ENCODE results near the gene SNX8.
"Not testable (repeated sequence)": the region's sequence is repeated elsewhere in the genome, so short reads cannot be mapped to it uniquely, and the experiment has no call there.

The SNX8 gene

GRCh38 chr7:2314209-2314955, at the start of gene SNX8:
SNX8 (minus strand) TSS chr7:2314441; CDS start chr7:2314421, 20 bp downstream.
- peak; percentile 91 to 95 (median 93) for DNase-seq (ENCODE audit: low read depth in 3 of 3)

GRCh38 chr7:2362385-2363088, 48.3 kb upstream of the SNX8 start:
- no peak for DNase-seq (ENCODE audit: low read depth in 3 of 3)

GRCh38 chr7:2360796-2361195, 46.6 kb upstream of the SNX8 start:
- no peak for DNase-seq (ENCODE audit: low read depth in 3 of 3)

- DNase-seq (ENCODE audit: low read depth in 3 of 3), result no peak
Observed at GRCh38 chr7:2359610-2360009, 45.4 kb upstream of the SNX8 start.

- no peak for DNase-seq (ENCODE audit: low read depth in 3 of 3)
Observed at GRCh38 chr7:2358968-2359527, 44.8 kb upstream of the SNX8 start.

GRCh38 chr7:2357571-2357970, 43.3 kb upstream of the SNX8 start:
- DNase-seq (ENCODE audit: low read depth in 3 of 3), result no peak

- no peak for DNase-seq (ENCODE audit: low read depth in 3 of 3)
Observed at GRCh38 chr7:2357165-2357564, 42.9 kb upstream of the SNX8 start.

GRCh38 chr7:2355705-2356008, 41.4 kb upstream of the SNX8 start:
- no peak for DNase-seq (ENCODE audit: low read depth in 3 of 3)

- peak in 1 of 3 donors; percentile 11 for DNase-seq (ENCODE audit: low read depth in 3 of 3)
Observed at GRCh38 chr7:2354939-2355704, 40.9 kb upstream of the SNX8 start.

GRCh38 chr7:2354186-2354938, 40.1 kb upstream of the SNX8 start, which contains the start of gene EIF3B:
EIF3B (plus strand) TSS chr7:2354827; CDS start chr7:2354922, 95 bp downstream.
- DNase-seq (ENCODE audit: low read depth in 3 of 3), result peak; percentile 80 to 84 (median 80)

- DNase-seq (ENCODE audit: low read depth in 3 of 3), result peak; percentile 81 to 88 (median 83)
Observed at GRCh38 chr7:2353936-2354185, 39.6 kb upstream of the SNX8 start.

GRCh38 chr7:2353113-2353935, 39.1 kb upstream of the SNX8 start:
- no peak for DNase-seq (ENCODE audit: low read depth in 3 of 3)

- no peak for DNase-seq (ENCODE audit: low read depth in 3 of 3)
Observed at GRCh38 chr7:2350861-2351260, 36.6 kb upstream of the SNX8 start.

- no peak for DNase-seq (ENCODE audit: low read depth in 3 of 3)
Observed at GRCh38 chr7:2350055-2350454, 35.8 kb upstream of the SNX8 start.

- DNase-seq (ENCODE audit: low read depth in 3 of 3), result not testable (repeated sequence)
Observed at GRCh38 chr7:2347351-2348063, 33.3 kb upstream of the SNX8 start.

GRCh38 chr7:2336626-2337299, 22.5 kb upstream of the SNX8 start:
- DNase-seq (ENCODE audit: low read depth in 3 of 3), result no peak

- DNase-seq (ENCODE audit: low read depth in 3 of 3), result not testable (repeated sequence)
Observed at GRCh38 chr7:2332606-2333231, 18.5 kb upstream of the SNX8 start.

GRCh38 chr7:2331707-2332106, 17.5 kb upstream of the SNX8 start:
- DNase-seq (ENCODE audit: low read depth in 3 of 3), result no peak

GRCh38 chr7:2330493-2330892, 16.3 kb upstream of the SNX8 start:
- DNase-seq (ENCODE audit: low read depth in 3 of 3), result no peak

Measured in stimulated activated CD4-positive, alpha-beta T cell treated with anti-CD3 and anti-CD28 coated beads, TNF-alpha, amount 100 ng/mL, for 48 hours (primary cell).